Vagina (tissue), 2 donors: ENCODE results near the gene MESD.

Source experiments
- POLR2A ChIP-seq, 2 donors: fragments of 450-650 bp; IDR thresholded peaks; one replicate each; pipeline ENCODE4 v1.6.1; 2017; ENCODE audit warnings: antibody characterized with exemption in 2 of 2, mild to moderate bottlenecking in 2 of 2, moderate library complexity in 2 of 2
- TF ChIP-seq, protein P1 (sequence below), 3 experiments: fragments of 450-650 bp in 2 of 3; fragments of 200-600 bp in 1 of 3; sonication (generic) in 1 of 3; IDR thresholded peaks; one replicate each; pipeline ENCODE4 v1.5.1; 2017 to 2019; ENCODE audit warnings: antibody characterized with exemption in 3 of 3, mild to moderate bottlenecking in 2 of 3, moderate library complexity in 2 of 3

DNA sequence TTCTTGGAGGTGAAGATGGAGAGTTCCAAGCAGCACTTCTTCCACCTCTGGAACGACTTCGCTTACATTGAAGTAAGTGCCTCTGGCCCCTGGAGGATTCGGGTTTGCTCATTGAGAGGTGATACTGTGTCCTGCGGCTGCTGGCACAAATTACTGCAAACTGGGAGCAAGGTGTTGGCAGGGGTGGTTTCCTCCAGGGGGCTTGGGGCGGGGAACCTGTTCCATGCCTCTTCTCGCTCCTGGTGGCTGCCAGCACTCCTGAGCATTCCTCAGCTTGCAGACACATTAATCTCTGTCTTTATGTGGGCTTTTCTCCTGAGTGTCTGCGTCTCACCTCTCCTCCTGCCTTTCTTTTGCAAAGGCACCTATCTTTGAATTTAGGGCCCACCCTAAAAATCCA lies 47.4 kb downstream of the MESD start:
- TF ChIP-seq, protein P1, sequence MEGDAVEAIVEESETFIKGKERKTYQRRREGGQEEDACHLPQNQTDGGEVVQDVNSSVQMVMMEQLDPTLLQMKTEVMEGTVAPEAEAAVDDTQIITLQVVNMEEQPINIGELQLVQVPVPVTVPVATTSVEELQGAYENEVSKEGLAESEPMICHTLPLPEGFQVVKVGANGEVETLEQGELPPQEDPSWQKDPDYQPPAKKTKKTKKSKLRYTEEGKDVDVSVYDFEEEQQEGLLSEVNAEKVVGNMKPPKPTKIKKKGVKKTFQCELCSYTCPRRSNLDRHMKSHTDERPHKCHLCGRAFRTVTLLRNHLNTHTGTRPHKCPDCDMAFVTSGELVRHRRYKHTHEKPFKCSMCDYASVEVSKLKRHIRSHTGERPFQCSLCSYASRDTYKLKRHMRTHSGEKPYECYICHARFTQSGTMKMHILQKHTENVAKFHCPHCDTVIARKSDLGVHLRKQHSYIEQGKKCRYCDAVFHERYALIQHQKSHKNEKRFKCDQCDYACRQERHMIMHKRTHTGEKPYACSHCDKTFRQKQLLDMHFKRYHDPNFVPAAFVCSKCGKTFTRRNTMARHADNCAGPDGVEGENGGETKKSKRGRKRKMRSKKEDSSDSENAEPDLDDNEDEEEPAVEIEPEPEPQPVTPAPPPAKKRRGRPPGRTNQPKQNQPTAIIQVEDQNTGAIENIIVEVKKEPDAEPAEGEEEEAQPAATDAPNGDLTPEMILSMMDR (IDR thresholded peaks at IDR 0.05) = no peak
- TF ChIP-seq POLR2A (IDR thresholded peaks at IDR 0.05) = no peak
